ENCODE measurements around the gene MSL3B.

Gene MSL3B

GRCh38 chr2:233851169-233851568, 17.0 kb downstream of the MSL3B start:
- no peak for DNase-seq

DNA sequence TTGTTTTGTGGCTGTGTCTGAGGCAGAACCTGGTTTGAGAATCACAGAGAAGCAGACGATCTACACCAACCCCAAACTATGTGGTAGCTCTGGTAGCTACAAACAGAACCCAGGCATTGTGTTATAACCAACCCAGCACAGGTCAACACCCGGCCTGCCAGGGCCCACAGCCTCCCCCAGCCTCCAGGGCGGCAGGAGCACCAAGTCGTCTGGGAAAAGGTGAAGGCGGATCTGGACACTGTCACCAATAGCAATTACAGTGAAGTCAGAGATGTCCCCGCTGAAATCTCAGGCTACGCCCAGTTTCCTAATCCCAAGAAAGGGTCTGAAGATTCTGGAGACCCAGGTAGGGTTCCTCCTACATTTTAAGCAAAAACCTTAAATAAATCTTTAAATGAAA, 17.4 kb downstream of the MSL3B start:
- no peak for DNase-seq

DNA sequence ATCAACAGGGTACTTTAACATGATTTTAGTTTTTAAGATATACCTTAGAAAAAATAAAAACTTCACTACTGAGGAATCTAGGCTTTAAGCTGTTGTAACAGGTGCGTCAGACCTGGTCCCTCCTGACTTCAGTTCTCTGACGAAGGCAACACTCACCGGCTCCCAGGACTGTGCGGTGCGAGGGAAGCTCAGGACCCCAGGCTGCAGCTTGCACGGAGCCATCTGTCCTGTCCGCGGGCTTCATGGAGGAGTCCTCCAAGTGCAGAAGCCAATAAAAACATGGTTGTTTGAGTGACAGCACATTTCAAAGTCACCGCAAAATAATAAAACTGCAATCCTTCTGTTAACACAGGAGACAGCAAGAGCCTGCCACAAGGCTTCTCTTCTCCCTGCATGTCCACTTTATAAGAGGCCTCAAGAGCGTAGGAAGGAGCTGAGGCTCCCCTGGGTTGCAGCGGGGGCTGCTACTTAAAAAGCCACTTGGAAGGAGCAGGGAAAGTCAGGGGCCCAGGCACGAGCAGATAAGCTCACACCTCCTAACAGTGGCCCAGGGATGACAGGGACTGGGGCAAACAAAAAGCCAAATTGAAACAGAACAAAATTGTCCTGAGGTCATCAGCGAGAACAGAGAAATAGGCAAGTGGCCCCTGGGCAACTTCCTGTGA, 18.4 kb downstream of the MSL3B start:
- no peak for DNase-seq

DNA sequence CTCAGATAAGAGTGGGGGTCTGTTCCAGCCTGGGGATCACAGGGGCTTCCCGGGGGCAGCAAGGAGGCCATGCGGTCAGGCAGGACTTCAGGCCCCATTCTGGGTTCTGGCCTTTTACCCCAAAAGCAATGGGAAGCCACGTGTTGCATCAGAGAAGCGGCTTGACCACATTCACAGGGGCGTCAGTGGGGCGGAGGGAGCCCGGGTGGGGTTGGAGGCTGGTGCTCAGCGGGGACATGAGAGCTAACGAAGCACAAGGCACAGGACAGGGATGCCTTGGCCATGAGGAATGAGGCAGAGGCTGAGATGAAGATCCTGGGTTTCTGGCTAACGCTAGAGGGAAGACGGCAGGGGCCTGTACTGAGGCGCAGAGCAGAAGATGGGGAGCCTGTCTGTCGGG, 19.9 kb downstream of the MSL3B start:
- no peak for DNase-seq

DNA sequence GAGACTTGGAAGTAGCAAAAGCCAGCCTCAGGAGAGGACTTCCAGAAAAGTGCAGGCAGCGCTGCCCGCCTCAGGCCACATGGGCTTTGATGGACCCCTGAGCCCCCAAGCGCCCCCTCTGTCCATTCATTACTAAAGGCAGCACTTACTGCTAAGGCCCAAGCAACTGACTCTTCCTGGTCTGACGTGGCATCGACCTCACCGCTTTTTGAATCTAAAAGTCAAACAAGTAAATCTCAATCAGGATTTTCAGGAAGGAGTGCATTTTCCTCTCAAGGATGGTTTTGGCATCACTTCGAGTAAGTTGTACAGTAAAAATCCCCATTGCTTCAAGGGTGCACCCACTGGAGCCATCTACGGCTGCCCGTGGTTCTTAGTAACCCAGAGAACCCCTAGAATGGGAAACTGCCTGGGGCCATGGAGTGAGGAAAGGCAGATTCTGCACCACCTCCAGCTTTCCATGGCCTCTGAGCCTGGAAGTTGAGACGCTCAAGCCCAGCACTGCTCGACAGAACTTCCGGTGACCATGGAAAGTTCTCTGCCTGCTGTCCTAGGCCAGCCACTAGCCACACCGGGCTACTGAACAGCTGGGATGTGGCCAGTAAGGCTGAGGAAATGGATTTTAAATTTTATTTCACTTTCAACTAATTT, 20.8 kb downstream of the MSL3B start:
- DNase-seq: no peak

DNA sequence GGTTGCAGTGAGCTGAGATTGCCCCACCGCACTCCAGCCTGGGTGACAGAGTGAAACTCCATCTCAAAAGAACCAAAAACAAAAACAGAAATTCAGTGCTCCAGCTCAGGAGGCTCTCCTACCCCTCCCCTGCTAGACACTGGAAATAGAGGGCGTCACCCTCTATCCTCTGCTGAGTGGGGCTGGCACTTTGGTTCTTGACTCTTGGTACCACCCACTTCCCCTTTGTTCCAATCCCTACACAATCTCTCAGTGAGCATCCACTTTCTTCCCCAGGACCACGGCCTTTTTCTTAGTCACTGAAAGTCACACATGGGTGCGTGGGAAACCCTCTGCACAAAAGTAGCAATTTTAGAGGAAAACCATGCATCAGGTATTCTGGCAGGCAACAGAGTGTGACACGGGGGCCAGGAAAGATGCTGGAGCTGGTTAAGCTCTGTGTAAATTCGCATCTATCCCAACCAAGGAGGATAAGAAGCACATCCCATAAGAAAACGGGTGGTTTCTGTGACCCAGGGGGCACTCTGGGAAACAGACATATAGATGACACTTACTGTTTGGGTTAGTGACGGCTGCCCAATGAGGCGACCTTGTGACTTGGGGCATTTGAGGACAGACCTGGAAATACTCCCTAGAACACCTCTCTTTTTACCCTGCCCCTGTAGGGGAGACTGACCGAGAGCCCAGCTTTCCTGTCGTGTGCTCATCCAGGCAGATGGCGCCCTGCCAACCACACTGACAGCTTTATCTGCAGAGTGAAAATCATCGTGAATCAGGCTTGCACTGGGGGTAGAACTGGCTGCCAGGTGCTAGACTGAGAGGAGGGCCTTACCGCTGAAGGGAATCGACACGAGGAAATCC, 21.6 kb downstream of the MSL3B start:
- DNase-seq: no peak

DNA sequence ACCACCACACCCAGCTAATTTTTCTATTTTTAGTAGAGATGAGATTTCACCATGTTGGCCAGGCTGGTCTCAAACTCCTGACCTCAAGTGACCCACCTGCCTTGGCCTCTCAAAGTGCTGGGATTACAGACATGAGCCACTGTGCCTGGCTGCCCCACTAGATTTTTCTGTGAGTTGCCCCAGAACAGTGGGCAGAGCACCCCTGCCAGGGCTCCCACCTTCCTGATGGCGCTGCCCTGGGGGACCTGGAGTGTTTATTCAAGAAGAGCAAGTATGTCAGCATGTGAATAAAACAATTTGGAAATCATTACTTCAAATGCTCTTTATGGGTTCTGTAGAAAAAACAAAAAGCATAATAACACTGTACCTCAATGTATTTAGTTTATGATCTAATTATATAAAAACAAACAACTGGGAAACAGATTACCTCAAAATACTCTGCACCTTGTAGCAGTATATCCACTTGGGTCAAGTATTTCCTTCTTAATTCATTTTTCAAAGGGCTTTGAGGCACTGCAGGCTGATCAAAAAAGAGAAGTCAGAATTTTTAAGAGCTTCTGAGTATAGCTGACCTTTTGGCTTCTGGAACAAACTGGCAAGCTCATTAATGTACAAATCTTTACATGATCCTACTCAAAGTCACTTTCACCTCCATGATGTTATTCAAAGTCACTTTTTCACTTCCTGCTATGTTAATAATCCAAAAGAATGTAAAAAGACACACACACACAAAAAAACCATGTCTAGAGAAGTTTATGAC, 22.7 kb downstream of the MSL3B start:
- DNase-seq: no peak

- no peak for DNase-seq
Measured at GRCh38 chr2:233844836-233845235, 23.4 kb downstream of the MSL3B start.

DNA sequence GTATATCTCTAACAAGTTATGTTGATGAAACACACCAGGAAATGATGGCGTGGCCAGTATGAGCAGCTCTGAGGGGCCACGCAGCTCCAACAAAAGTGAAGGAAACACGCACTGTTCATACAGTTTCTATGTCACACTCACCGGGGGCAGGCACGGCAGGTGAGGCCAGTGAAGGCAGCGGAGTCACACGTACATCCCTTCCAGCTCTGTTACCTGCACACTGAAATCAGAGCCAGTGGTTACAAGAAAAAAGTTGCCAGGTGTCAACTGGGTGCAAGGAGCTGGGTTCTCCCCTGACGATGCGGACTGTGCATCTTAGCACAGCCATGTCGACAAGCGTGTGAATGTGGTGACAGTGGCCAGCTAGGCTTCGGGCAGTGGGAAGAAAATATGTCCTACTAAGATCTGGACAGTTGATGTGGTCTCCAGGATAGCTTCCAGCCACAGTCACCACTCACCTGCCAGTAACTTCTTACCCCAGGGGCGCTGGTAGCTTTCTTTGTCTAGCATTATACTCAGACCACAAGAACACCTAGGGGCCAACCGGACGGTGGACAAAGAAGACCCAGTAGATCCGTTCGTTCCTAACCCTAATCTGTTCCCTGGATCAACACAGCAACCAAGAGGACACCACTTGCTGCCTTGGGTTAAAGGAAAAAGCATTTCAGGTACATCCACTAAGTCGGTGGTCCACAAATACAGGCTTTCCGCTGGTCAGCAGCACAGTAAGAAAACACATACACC, 23.9 kb downstream of the MSL3B start:
- no peak for DNase-seq

GRCh38 chr2:233841183-233841582, 27.0 kb downstream of the MSL3B start:
- DNase-seq: no peak

DNA sequence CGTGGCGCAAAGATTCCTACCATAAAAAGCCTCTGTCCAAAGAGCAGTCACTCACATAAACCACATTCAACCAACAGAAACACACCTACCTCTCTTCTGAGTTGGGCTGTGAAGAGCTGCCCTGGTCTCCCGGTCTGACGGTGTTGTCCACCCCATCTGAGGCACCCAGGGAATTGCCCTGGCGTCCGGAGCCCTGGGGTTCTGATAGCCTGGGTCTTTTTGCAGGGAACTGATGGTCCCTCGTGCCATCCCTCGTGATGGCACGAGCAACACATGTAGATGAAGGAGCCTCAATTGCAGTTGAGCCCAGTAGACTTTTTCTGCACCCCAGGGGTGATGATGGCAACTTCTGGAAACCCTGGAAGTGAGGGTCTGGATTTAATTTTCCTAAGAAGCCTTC, 27.7 kb downstream of the MSL3B start:
- no peak for DNase-seq

- no peak for DNase-seq
Measured at GRCh38 chr2:233839447-233839820, 28.8 kb downstream of the MSL3B start.

DNA sequence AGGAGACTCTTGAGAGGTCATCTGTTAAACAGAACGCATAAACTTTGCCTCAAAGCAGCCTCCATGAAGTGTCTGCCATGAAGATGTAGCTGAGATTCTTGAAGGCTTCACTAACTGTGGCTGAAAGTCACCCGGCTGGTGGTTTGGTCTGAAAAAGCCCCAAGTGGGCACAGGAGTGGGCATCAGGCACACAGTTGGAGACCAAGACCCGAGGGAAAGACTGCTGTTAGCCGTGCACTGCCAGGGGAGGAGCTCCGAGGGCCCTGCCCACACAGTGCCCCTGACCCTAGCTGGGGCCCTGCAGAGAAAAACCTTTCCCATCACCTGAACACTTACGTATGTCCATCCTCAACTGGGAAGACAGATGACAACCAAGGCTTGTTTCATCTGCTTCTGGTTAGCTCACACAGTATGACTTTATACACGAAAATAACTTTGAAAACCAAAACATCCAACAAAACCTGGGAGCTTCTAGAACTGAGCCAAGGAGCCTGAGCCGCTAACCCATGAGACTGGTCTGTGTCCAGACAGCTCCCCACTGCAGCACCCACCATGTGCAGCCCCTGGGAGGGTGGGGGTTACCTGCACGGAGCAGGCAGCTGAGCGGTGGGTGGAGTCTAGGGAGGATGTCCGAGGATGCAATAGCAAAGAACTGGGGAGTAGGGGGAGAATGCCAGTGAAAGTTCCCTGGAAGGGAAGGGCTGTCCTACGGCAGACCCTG, 29.3 kb downstream of the MSL3B start:
- DNase-seq: no peak

DNA sequence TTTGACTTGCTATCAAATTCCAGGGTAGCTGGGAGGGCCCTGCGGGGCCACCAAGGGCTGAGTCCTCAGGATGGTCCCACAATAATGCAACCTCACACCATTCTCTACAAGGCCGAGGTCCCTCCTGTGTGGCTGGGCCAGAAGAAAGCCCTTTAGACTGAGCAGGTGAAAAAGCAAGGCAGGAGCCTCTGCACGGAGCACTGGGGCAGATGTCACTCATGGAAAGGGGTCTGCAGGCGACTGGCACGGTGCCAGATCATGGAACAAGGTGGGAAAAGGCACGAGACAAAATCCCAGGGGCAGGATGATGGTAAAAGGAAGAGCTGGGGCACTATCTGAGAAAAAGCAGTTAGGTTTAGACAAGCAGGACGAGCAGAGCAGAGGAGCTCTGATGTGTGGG, 29.9 kb downstream of the MSL3B start:
- no peak for DNase-seq

DNA sequence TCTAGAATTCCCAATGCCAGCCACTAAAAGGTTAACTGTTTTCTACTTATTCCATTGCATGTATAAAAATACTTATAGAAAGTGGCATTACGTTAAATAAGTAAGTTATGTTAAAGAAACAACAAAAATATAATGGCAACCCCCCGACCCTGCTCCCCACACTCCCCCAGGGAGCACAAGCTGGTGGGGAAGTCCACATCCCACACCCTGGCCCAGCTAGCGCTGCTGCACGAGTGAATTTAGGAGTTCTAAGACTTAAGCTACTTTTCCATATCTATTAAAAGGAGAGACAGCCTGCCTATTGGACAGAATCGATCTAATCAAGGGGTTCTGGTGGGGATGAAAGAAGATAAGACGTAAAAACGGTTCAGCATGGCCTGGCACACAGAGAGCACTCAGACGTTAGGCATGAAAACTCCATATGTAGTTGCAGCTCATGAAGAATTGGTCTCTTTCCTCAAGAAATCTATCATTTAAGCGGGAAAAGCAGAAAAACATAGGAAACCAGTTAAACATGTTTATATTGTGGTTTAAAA, 30.4 kb downstream of the MSL3B start:
- DNase-seq: no peak

DNA sequence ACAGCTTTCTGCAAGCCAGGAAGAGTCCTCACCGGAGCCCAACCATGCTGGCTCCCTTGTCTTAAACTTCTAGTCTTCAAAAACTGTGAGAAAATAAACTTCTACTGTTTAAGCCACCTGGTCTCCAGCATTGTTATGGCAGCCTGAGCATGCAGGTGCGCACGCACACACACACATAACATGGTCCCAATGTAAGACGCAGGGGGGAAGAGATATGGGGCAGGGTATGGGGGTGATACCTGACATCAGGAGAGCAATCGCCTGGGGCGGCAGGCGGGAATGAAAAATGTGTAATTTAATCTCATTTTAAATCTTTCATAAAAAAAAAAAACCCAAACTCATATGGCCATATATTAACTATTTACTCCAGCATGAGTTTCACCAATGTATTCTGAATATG, 31.8 kb downstream of the MSL3B start:
- DNase-seq: no peak

DNA sequence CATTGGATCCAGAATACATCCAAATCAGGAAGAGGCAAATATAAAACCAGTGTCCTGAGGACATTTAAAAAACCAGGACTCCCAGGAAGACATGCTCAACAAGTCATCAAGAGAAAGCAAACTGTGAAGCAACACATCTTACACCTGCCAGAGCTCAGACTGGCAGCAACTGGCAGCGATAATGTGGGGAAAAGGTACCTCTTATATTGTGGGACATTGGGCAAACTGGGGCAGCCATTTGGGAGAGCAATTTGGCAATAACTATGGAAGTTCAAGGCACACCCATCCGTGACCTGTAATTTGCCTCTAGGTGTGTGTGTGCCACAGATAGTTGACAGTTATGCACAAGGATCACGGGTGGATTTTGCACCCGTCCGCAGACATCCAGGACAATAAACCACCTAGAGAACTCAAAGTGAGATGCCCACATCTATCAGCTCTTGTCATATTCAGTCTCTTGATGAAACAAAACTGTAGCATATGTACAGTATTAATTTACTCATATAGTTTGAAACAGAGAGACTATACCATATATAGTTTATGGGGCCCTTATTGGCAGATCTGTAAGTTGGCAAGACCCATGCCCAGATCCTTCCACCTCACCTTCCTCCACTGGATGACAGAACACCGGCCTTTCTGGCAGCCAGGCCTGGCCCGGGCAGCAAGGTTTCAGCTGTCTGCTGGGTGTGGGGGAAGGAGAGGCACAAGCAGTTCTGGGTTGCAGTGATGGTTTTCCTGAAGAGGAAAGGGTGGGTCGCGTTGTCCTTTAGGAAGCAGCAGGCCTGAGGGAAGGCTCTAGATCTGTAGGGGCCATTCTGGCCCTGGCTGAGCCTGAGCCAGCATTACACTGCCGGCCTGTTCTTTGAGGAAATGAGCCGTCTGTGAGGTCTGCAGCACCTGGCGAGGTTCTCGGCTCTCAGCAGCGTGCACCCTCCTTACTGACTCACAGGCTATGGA, 32.7 kb downstream of the MSL3B start:
- no peak for DNase-seq

DNA sequence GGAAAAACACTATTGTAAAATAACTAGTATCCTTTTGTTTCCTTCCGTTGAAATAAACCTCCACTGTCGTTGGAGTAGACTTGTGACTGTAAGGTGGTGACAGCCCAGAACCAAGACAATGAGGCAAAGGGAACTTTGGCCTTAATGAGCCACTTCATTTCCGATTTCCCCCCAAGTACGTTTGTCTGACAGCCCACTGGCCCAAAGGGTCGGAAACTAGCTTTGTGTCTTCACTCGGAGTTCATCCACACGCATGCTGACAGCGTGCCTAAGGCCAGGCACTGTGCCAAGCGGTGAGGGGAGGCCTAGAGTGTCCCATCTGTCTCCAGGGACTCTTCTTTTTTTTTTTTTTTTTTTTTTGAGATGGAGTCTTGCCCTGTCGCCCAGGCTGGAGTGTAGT, 34.8 kb downstream of the MSL3B start:
- no peak for DNase-seq

DNA sequence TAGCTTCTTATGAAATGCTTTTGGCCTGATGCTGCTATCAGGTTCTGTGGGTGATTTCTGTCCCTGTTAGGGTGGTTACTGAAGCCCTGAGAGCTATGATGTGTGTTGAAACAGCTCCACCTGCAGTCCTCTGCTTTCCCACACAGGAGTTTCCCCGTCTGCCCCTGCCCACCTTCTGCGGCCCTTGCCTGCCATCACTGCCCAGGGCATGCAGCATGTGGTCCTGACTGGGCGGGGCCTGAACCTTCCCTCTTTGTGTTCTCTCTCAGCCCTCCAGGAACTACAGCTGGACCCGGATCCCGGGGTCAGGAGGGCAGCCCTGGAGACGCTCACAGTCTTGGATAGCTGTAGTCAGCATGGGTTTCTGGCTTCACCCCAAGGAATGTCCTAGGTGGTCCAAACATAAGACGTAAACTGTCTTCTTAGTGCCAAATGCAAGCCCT, 35.3 kb downstream of the MSL3B start:
- DNase-seq: no peak

DNA sequence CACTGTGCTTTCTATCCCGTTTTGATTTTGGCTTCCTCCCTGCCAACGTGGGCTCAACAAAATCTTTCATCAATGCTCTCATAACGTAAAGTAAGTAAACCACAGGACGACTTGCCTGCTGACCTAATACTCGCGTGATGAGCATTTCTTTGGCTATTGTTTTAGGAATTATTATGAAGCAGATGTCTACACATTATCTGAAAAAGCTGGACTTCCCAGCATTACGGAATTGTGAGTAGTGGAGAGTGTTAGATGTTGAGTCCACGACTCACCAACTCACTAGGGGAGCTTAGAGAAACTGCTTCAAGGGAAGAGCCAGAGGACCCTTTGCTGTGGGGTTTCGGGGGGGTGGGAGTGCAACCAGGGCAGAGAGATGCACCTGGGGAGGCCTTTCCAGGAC, 35.8 kb downstream of the MSL3B start:
- DNase-seq: no peak
